PC-3 (cell line): ENCODE data around the gene TNFRSF11A. TPM values are rescaled to one million over a fixed set of nuclear protein-coding genes. Genes with fewer than 3 reads are reported as not detected.

Experiments used
- ATAC-seq: fragments of 200-7000 bp; cut with Tn5 transposase; 2 replicates; pipeline ENCODE4 v1.9.1; 2020; ENCODE audit warnings: mild to moderate bottlenecking, moderate library complexity
- BruUV-seq: library from RNA; stranded (reverse); fragments of 400-500 nt; replicated peaks from 2 replicates; lab custom pipeline; 2021; lab: Mats Ljungman, UMichigan
- CTCF ChIA-PET: fragments of 300-600 bp; sonication (Branson Sonifier 250); formaldehyde crosslinking; loops from one replicate; lab custom pipeline; 2022; ENCODE audit warnings: antibody characterized with exemption; lab: Charles Lee
- POLR2A ChIA-PET: fragments of 300-600 bp; sonication (Branson Sonifier 250); formaldehyde crosslinking; loops from one replicate; lab custom pipeline; 2022; ENCODE audit warnings: antibody characterized with exemption; ENCODE audit not compliant: unreplicated experiment; lab: Charles Lee
- DNase-seq: peaks from one replicate; pipeline ENCODE4 v3.0.0-alpha.2; 2015
- H2AFZ ChIP-seq: fragments of 300-600 bp; sonication (generic); 2 replicates; pipeline ENCODE4 v1.6.0; 2016; ENCODE audit warnings: antibody characterized with exemption, low read length
- H3F3A ChIP-seq: fragments of 300-600 bp; sonication (generic); one replicate; pipeline ENCODE4 v1.6.0; 2017; ENCODE audit warnings: antibody characterized with exemption, low read length, control low read depth, mild to moderate bottlenecking; ENCODE audit not compliant: unreplicated experiment
- H3K27ac ChIP-seq: fragments of 300-600 bp; sonication (generic); 2 replicates; pipeline ENCODE4 v1.5.1; 2016; ENCODE audit warnings: mild to moderate bottlenecking, low read length
- H3K27me3 ChIP-seq: fragments of 300-600 bp; sonication (generic); 2 replicates; pipeline ENCODE4 v1.6.1; 2016; ENCODE audit warnings: low read length, mixed read lengths
- H3K36me3 ChIP-seq: fragments of 300-600 bp; sonication (generic); 2 replicates; pipeline ENCODE4 v1.6.1; 2016; ENCODE audit warnings: low read depth, mixed run types, low read length, mixed read lengths
- H3K4me1 ChIP-seq: fragments of 300-600 bp; sonication (generic); 2 replicates; pipeline ENCODE4 v1.5.1; 2016; ENCODE audit warnings: low read length; ENCODE audit not compliant: insufficient read depth
- H3K4me2 ChIP-seq: fragments of 300-600 bp; sonication (generic); 2 replicates; pipeline ENCODE4 v1.6.0; 2016; ENCODE audit warnings: low read length
- H3K4me3 ChIP-seq: fragments of 300-600 bp; sonication (generic); 2 replicates; pipeline ENCODE4 v1.5.1; 2016; ENCODE audit warnings: mild to moderate bottlenecking, low read length, mixed read lengths
- H3K79me2 ChIP-seq: fragments of 300-600 bp; sonication (generic); 2 replicates; pipeline ENCODE4 v1.6.1; 2017; ENCODE audit warnings: low read length, mixed read lengths
- H3K9ac ChIP-seq: fragments of 300-600 bp; sonication (generic); 2 replicates; pipeline ENCODE4 v1.6.0; 2016; ENCODE audit warnings: mild to moderate bottlenecking, low read length
- H3K9me2 ChIP-seq: fragments of 300-600 bp; sonication (generic); replicated peaks from 2 replicates; pipeline ENCODE4 v1.6.1; 2016; ENCODE audit warnings: mixed run types, low read length, mixed read lengths
- H3K9me3 ChIP-seq: fragments of 300-600 bp; sonication (generic); 2 replicates; pipeline ENCODE4 v1.6.1; 2016; ENCODE audit warnings: low read length, mixed read lengths
- H4K20me1 ChIP-seq: fragments of 300-600 bp; sonication (generic); 2 replicates; pipeline ENCODE4 v1.6.1; 2016; ENCODE audit warnings: low read length, mixed read lengths
- EZH2 ChIP-seq: fragments of 300-600 bp; sonication (generic); IDR thresholded peaks from one replicate; pipeline ENCODE4 v1.6.1; 2017; ENCODE audit warnings: antibody characterized with exemption, mild to moderate bottlenecking, low read length; ENCODE audit not compliant: unreplicated experiment
- EZH2phosphoT487 ChIP-seq: fragments of 300-600 bp; sonication (generic); IDR thresholded peaks from 2 replicates; pipeline ENCODE4 v1.6.1; 2018; ENCODE audit warnings: mild to moderate bottlenecking, antibody characterized with exemption, low read length, borderline replicate concordance
- intact Hi-C: fragments of 100-400 bp; cut with micrococcal nuclease; formaldehyde crosslinking; loops from 2 replicates; pipeline ENCODE4 v1.9.0; 2023
- total RNA-seq: library from RNA; depleted of rRNA; stranded (reverse); fragments of >200 nt; gene quantifications from 2 replicates; pipeline ENCODE4 v1.2.3, GENCODE V29; 2014
- TF ChIP-seq, protein P1 (sequence below): fragments of 300-600 bp; sonication (generic); conservative IDR thresholded peaks from 2 replicates; pipeline ENCODE4 v1.5.1; 2017; ENCODE audit warnings: antibody characterized with exemption, low read depth, mild to moderate bottlenecking, low read length

TNFRSF11A gene
- total RNA-seq, 1 experiment from 2014 or later, result 26.5 TPM

DNA sequence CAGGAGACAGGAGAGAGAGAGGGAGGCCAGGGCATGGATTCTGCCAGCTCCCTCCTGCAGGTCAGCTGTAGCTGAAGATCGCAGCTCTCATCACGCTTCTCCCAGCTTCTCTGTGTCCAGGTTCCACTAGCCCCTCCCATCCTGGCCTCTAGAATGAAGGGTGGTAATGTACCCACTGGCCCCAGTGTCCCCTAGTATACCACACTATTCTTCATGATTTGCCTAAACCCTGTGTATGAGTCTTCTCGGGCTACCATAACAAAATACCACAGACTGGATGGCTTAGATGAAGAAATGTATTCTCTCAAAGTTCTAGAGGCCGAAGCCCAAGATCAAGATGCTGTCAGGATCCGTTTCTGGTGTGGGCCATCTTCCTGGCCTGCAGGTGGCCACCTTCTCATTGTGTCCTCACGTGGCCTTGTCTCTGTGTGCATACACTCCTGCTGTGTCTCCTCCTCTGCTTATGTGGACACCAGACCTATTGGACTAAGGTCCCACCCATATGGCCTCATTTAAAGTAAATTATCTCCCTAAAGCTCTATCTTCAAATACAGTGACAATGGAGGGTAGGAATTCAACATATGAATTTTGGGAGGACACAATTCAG is 77.3 kb downstream of the TNFRSF11A start:
- POLR2A ChIA-PET, result no interaction called here
- peaks cover 16% of the 10 kb centered on the region for H3K4me1 ChIP-seq
- ATAC-seq, result no peak

DNA sequence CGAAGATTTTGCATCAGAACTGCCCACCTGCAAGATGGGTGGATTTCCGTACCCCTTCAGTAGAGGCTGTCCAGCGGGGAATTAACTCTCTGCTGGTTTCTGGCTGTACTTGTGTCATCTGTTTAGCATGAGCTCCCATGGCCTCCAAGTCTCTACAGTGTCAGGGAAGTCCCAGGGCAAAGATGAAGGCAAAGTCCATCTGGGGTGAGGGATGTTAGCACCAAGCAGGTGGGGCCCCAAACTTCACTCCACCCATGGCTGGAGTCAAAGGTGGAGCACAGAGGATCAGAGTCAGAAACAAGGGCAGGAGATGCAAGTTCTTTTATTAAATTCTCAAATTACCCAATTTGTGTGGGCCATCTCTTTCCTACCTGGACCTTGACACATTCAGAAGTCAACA is 78.0 kb downstream of the TNFRSF11A start:
- H3F3A ChIP-seq, result no peaks in the 10 kb centered on the region
- no peaks in the 10 kb centered on the region for H3K36me3 ChIP-seq
- no peak overlapping the region for H3K4me2 ChIP-seq
- no peaks in the 10 kb centered on the region for H3K27me3 ChIP-seq
- H3K79me2 ChIP-seq, result no peaks in the 10 kb centered on the region
- H4K20me1 ChIP-seq, result no peaks in the 10 kb centered on the region
- TF ChIP-seq EZH2phosphoT487 (no peak), EZH2 (no peak)
- TF ChIP-seq, protein P1, sequence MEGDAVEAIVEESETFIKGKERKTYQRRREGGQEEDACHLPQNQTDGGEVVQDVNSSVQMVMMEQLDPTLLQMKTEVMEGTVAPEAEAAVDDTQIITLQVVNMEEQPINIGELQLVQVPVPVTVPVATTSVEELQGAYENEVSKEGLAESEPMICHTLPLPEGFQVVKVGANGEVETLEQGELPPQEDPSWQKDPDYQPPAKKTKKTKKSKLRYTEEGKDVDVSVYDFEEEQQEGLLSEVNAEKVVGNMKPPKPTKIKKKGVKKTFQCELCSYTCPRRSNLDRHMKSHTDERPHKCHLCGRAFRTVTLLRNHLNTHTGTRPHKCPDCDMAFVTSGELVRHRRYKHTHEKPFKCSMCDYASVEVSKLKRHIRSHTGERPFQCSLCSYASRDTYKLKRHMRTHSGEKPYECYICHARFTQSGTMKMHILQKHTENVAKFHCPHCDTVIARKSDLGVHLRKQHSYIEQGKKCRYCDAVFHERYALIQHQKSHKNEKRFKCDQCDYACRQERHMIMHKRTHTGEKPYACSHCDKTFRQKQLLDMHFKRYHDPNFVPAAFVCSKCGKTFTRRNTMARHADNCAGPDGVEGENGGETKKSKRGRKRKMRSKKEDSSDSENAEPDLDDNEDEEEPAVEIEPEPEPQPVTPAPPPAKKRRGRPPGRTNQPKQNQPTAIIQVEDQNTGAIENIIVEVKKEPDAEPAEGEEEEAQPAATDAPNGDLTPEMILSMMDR, result no peak
- no peak overlapping the region for H3K9ac ChIP-seq
- no peak overlapping the region for H2AFZ ChIP-seq
- no peaks in the 10 kb centered on the region for H3K9me3 ChIP-seq
- no peaks in the 10 kb centered on the region for H3K9me2 ChIP-seq
- peaks cover 16% of the 10 kb centered on the region for H3K4me1 ChIP-seq
- intact Hi-C loops, result no loop called here
- CTCF ChIA-PET, result no interaction called here
- no TSS peak for BruUV-seq
- H3K27ac ChIP-seq, result no peak overlapping the region
- ATAC-seq (no peak), DNase-seq (no peak)
- no peak overlapping the region for H3K4me3 ChIP-seq
- POLR2A ChIA-PET, result no interaction called here

More for the DNA sequence above, 77.3 kb downstream of the TNFRSF11A start:
- no peak for DNase-seq
- intact Hi-C loops, result no loop called here
- no peak overlapping the region for H2AFZ ChIP-seq
- H3K9ac ChIP-seq, result no peak overlapping the region
- no peaks in the 10 kb centered on the region for H3F3A ChIP-seq
- no peaks in the 10 kb centered on the region for H4K20me1 ChIP-seq
- H3K27ac ChIP-seq, result no peak overlapping the region
- no peaks in the 10 kb centered on the region for H3K36me3 ChIP-seq
- CTCF ChIA-PET, result no interaction called here
- H3K9me3 ChIP-seq, result no peaks in the 10 kb centered on the region
- H3K4me3 ChIP-seq, result no peak overlapping the region
- no peak for TF ChIP-seq EZH2phosphoT487
- TF ChIP-seq, protein P1, result 0 out of 2 replicates have a peak, but pooled peaks have one; percentile 18
- TF ChIP-seq EZH2, result no peak
- no peak overlapping the region for H3K4me2 ChIP-seq
- no peaks in the 10 kb centered on the region for H3K79me2 ChIP-seq
- BruUV-seq, result no TSS peak
- H3K9me2 ChIP-seq, result no peaks in the 10 kb centered on the region
- H3K27me3 ChIP-seq, result no peaks in the 10 kb centered on the region

DNA sequence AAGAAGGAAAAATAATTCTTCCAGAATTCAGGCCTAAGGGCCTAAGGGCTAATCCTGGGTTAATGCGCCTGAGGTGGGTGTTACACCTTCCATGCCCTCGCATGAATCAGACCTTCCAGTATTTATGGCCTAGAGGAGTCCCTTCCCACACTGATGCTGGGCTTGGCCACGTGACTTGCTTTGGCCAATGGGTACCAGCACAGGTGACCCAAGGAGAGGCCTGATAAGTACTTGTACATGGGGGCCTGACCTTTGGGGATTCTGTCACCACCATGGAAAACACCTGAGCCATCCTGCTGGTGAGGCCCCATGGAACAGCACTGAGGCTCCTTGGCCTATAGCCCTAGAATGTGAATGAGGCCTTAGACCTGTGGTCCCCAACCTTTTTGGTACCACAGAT is 79.8 kb downstream of the TNFRSF11A start:
- intact Hi-C loops, result no loop called here
- POLR2A ChIA-PET, result interaction anchor here (0.7 kb wide), 1 partner anchor 35 kb away, joined by 12 read pairs; no protein-coding TSS in a partner anchor
- Histone ChIP-seq H3K4me1 (peaks cover 5% of the 10 kb centered on the region; the same call in 1 of the 2 replicates), H2AFZ (no peak overlapping the region), H3K27me3 (no peaks in the 10 kb centered on the region), H3K9me3 (no peaks in the 10 kb centered on the region), H4K20me1 (no peaks in the 10 kb centered on the region), H3K27ac (no peak overlapping the region), H3K4me2 (no peak overlapping the region), H3K4me3 (no peak overlapping the region), H3K9me2 (no peaks in the 10 kb centered on the region), H3K9ac (no peak overlapping the region), H3F3A (no peaks in the 10 kb centered on the region), H3K36me3 (no peaks in the 10 kb centered on the region), H3K79me2 (no peaks in the 10 kb centered on the region)
- ATAC-seq (no peak), DNase-seq (no peak)
- CTCF ChIA-PET, result no interaction called here
- BruUV-seq, result no TSS peak
- TF ChIP-seq, protein P1, result no peak
- TF ChIP-seq EZH2phosphoT487, result no peak
- TF ChIP-seq EZH2, result no peak
